Dendritic cell treated with granulocyte-macrophage colony-stimulating factor and Interleukin-4, amounts not matched to agents 40 ng/mL and 50 ng/mL, for 4 days (primary cell): ENCODE results near the gene TAS1R3.

Experiments
- H3K27ac Mint-ChIP-seq: one replicate; pipeline ENCODE4 v1.8.0; 2022; ENCODE audit warnings: mild to moderate bottlenecking, mixed read lengths
- H3K27me3 Mint-ChIP-seq: one replicate; pipeline ENCODE4 v1.8.0; 2022; ENCODE audit warnings: mild to moderate bottlenecking, mixed read lengths
- H3K36me3 Mint-ChIP-seq: one replicate; pipeline ENCODE4 v1.8.0; 2022; ENCODE audit warnings: low read depth, mixed read lengths
- H3K4me1 Mint-ChIP-seq: one replicate; pipeline ENCODE4 v1.8.0; 2022; ENCODE audit warnings: low read depth, mixed read lengths
- H3K4me3 Mint-ChIP-seq: one replicate; pipeline ENCODE4 v1.8.0; 2022; ENCODE audit warnings: mild to moderate bottlenecking, moderate library complexity, mixed read lengths
- H3K9me3 Mint-ChIP-seq: one replicate; pipeline ENCODE4 v1.8.0; 2022; ENCODE audit warnings: mixed read lengths
- intact Hi-C: fragments of 100-400 bp; cut with micrococcal nuclease; formaldehyde crosslinking; loops from one replicate; pipeline ENCODE4 v1.15.0; 2022

TAS1R3 gene

DNA sequence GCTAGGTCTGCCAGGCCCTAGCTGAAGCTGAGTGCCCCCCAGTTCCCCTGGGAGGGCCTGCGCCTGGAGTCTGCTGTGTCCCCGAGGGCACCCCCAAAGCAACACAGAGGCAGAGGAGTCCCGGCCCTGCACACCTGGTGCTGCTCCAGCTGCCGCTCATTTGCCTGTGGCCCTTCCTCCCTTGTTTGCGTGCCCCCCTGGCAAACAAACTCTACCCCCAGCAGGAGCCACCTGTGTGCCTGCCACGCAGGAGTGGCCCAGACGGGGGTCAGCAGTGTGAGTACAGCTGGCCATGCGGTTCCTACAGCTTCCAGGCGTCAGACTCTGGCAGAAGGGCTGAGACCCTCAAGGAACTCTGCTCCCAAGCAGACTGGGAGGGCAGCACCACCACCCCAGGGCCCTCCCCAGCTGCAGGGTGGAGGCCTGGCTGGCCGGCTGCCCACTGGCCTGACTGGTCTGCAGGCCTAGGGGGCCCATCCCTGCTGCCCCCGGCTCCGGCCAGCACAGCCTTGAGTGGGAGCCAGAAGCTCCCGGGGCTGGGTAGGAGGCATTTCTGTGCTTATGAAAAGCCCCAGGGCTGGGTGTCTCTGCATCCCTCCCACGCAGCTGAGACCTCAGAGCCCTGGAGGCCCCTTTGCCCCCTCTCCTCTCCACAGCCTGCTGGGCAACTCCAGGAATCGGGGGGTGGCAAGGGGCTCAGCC, 563 bp upstream of the TAS1R3 start:
- Mint-ChIP-seq H3K9me3 (no peaks in the 10 kb centered on the region), H3K27ac (no peak overlapping the region), H3K27me3 (no peaks in the 10 kb centered on the region), H3K4me1 (peaks cover 9% of the 10 kb centered on the region), H3K4me3 (no peak overlapping the region), H3K36me3 (peaks cover 49% of the 10 kb centered on the region)
- intact Hi-C loops: no loop called here

GRCh38 chr1:1332031-1332755, 1.1 kb downstream of the TAS1R3 start:
- Mint-ChIP-seq H3K36me3 (peaks cover 56% of the 10 kb centered on the region), H3K27ac (no peak overlapping the region), H3K4me1 (no peaks in the 10 kb centered on the region), H3K4me3 (no peak overlapping the region), H3K9me3 (no peaks in the 10 kb centered on the region), H3K27me3 (no peaks in the 10 kb centered on the region)
- intact Hi-C loops: no loop called here

- Mint-ChIP-seq H3K9me3 (no peaks in the 10 kb centered on the region), H3K4me3 (no peak overlapping the region), H3K4me1 (no peaks in the 10 kb centered on the region), H3K27ac (no peak overlapping the region), H3K27me3 (no peaks in the 10 kb centered on the region), H3K36me3 (peaks cover 56% of the 10 kb centered on the region)
- intact Hi-C loops: no loop called here
These were observed 1.8 kb downstream of the TAS1R3 start for GRCh38 chr1:1332774-1333480.

GRCh38 chr1:1333551-1334241, 2.6 kb downstream of the TAS1R3 start:
- no peaks in the 10 kb centered on the region for H3K27me3 Mint-ChIP-seq
- no peak overlapping the region for H3K4me3 Mint-ChIP-seq
- H3K9me3 Mint-ChIP-seq: no peaks in the 10 kb centered on the region
- H3K4me1 Mint-ChIP-seq: no peaks in the 10 kb centered on the region
- intact Hi-C loops: no loop called here
- no peak overlapping the region for H3K27ac Mint-ChIP-seq
- peaks cover 56% of the 10 kb centered on the region for H3K36me3 Mint-ChIP-seq

- H3K27me3 Mint-ChIP-seq: no peaks in the 10 kb centered on the region
- H3K4me1 Mint-ChIP-seq: no peaks in the 10 kb centered on the region
- no peak overlapping the region for H3K4me3 Mint-ChIP-seq
- peaks cover 61% of the 10 kb centered on the region for H3K36me3 Mint-ChIP-seq
- intact Hi-C loops: no loop called here
- H3K27ac Mint-ChIP-seq: no peak overlapping the region
- H3K9me3 Mint-ChIP-seq: no peaks in the 10 kb centered on the region
These were observed 3.8 kb downstream of the TAS1R3 start for GRCh38 chr1:1334835-1335234.

- no peaks in the 10 kb centered on the region for H3K4me1 Mint-ChIP-seq
- no peaks in the 10 kb centered on the region for H3K27me3 Mint-ChIP-seq
- H3K27ac Mint-ChIP-seq: no peak overlapping the region
- peaks cover 65% of the 10 kb centered on the region for H3K36me3 Mint-ChIP-seq
- no peaks in the 10 kb centered on the region for H3K9me3 Mint-ChIP-seq
- intact Hi-C loops: no loop called here
- H3K4me3 Mint-ChIP-seq: no peak overlapping the region
These were observed 4.2 kb downstream of the TAS1R3 start for GRCh38 chr1:1335283-1335682.

DNA sequence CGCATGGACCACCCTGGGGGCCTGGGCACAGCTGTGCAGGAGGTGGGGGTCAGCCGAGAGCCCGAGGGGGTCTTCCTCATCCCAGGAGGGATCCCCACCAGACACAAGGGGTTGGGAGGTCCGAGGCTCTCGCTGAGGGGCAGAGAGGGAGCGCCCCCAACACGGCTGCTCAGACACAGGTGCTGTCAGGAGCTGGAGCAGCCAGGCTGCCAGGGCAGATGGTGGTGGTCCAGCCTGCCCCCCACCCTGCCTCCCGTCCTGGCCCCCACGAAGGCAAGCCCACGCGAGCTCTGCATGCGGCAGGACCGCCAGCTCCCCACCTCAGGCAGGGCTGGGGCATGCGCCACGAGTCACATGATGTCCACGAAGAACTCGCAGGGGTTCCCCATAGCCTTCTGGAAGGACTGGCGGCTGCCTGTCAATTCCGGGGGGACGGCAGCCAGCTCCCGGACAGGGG, 4.7 kb downstream of the TAS1R3 start:
- H3K4me1 Mint-ChIP-seq: no peaks in the 10 kb centered on the region
- no peak overlapping the region for H3K27ac Mint-ChIP-seq
- no peak overlapping the region for H3K4me3 Mint-ChIP-seq
- H3K27me3 Mint-ChIP-seq: no peaks in the 10 kb centered on the region
- peaks cover 71% of the 10 kb centered on the region for H3K36me3 Mint-ChIP-seq
- intact Hi-C loops: no loop called here
- no peaks in the 10 kb centered on the region for H3K9me3 Mint-ChIP-seq

GRCh38 chr1:1336446-1336845, 5.4 kb downstream of the TAS1R3 start:
- Mint-ChIP-seq H3K9me3 (no peaks in the 10 kb centered on the region), H3K27ac (no peak overlapping the region), H3K36me3 (peaks cover 77% of the 10 kb centered on the region), H3K4me3 (no peak overlapping the region), H3K4me1 (no peaks in the 10 kb centered on the region), H3K27me3 (no peaks in the 10 kb centered on the region)
- intact Hi-C loops: no loop called here

GRCh38 chr1:1336931-1337792, 6.1 kb downstream of the TAS1R3 start:
- no peaks in the 10 kb centered on the region for H3K9me3 Mint-ChIP-seq
- no peaks in the 10 kb centered on the region for H3K4me1 Mint-ChIP-seq
- no peaks in the 10 kb centered on the region for H3K27me3 Mint-ChIP-seq
- H3K4me3 Mint-ChIP-seq: no peak overlapping the region
- intact Hi-C loops: no loop called here
- H3K27ac Mint-ChIP-seq: no peak overlapping the region
- peaks cover 82% of the 10 kb centered on the region for H3K36me3 Mint-ChIP-seq

DNA sequence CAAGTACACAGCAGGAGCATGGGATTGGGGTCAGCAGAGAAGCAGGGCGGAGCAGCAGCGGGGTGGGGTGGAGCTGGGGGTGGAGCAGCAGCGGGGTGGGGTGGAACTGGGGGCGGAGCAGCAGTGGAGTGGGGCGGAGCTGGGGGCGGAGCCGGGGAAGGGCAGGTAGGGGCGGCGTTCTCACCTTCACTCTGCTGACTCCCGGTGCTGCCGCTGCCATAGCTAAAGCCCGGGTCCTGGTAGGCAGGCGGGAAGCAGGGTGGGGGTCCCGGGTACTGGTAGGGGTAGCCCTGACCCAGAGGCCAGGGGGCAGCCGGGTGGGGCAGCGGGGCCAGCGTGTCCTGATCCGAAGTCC, 6.7 kb downstream of the TAS1R3 start:
- Mint-ChIP-seq H3K4me1 (peaks cover 2% of the 10 kb centered on the region), H3K9me3 (no peaks in the 10 kb centered on the region), H3K4me3 (no peak overlapping the region), H3K27me3 (no peaks in the 10 kb centered on the region), H3K27ac (no peak overlapping the region), H3K36me3 (peaks cover 82% of the 10 kb centered on the region)
- intact Hi-C loops: no loop called here

DNA sequence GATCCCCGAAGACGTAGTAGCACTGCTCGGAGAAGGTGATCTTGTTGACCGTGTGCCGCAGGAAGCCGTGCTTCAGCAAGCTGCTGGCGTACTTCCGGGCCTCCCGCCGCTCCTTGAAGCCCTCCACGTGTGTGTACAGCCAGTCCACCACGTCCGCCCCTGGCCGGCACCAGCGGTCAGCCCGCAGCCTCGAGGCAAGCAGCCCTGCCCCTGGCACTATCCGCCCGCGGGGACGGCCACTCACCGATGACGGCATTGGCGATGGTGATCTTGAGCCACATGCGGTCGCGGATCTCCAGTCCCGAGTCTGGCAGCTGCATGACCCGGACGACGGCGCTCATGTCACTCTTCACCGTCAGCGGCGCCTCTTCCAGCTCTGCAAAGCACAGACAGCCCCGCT, 7.2 kb downstream of the TAS1R3 start:
- no peaks in the 10 kb centered on the region for H3K27me3 Mint-ChIP-seq
- H3K4me1 Mint-ChIP-seq: peaks cover 7% of the 10 kb centered on the region
- H3K27ac Mint-ChIP-seq: no peak overlapping the region
- intact Hi-C loops: no loop called here
- no peak overlapping the region for H3K4me3 Mint-ChIP-seq
- H3K36me3 Mint-ChIP-seq: peaks cover 82% of the 10 kb centered on the region
- H3K9me3 Mint-ChIP-seq: no peaks in the 10 kb centered on the region

- no peaks in the 10 kb centered on the region for H3K9me3 Mint-ChIP-seq
- intact Hi-C loops: no loop called here
- H3K4me3 Mint-ChIP-seq: no peak overlapping the region
- peaks cover 68% of the 10 kb centered on the region for H3K36me3 Mint-ChIP-seq
- H3K27me3 Mint-ChIP-seq: no peaks in the 10 kb centered on the region
- peaks cover 21% of the 10 kb centered on the region for H3K4me1 Mint-ChIP-seq
- no peak overlapping the region for H3K27ac Mint-ChIP-seq
These were observed 9.1 kb downstream of the TAS1R3 start for GRCh38 chr1:1340185-1340584.

GRCh38 chr1:1340791-1341548, 9.9 kb downstream of the TAS1R3 start:
- H3K36me3 Mint-ChIP-seq: peaks cover 60% of the 10 kb centered on the region
- no peaks in the 10 kb centered on the region for H3K27me3 Mint-ChIP-seq
- H3K27ac Mint-ChIP-seq: no peak overlapping the region
- H3K4me3 Mint-ChIP-seq: no peak overlapping the region
- H3K9me3 Mint-ChIP-seq: no peaks in the 10 kb centered on the region
- H3K4me1 Mint-ChIP-seq: peaks cover 28% of the 10 kb centered on the region
- intact Hi-C loops: no loop called here
